ENCODE results near the gene HAUS7. TPM values are rescaled to one million over a fixed set of nuclear protein-coding genes. Genes with fewer than 3 reads are reported as not detected.

The HAUS7 gene
- total RNA-seq, 2 donors from 2014 or later: 39.0 to 70.6 TPM

- H3K27me3 Mint-ChIP-seq: peaks cover 0 to 3% of the 10 kb centered on the region in 2 donors
- H3K4me3 Mint-ChIP-seq: no peak within 1 kb of the TSS
- H3K36me3 Mint-ChIP-seq: no peaks in the 10 kb centered on the region
- no peaks in the 10 kb centered on the region for H3K4me1 Mint-ChIP-seq (ENCODE audit: low read depth in 2 of 2)
- no peak for DNase-seq (ENCODE audit: low spot score)
- H3K27ac Mint-ChIP-seq: no peak within 1 kb of the TSS
- no peak for ATAC-seq
- no peaks in the 10 kb centered on the region for H3K9me3 Mint-ChIP-seq
These were observed 24.4 kb upstream of the HAUS7 start, which contains the start of gene BGN for GRCh38 chrX:153494541-153495361. BGN (plus strand) TSS chrX:153494980; CDS start chrX:153504632, 9,652 bp downstream.

- H3K4me1 Mint-ChIP-seq (ENCODE audit: low read depth in 2 of 2): no peaks in the 10 kb centered on the region
- ATAC-seq (no peak), DNase-seq (ENCODE audit: low spot score) (no peak)
- H3K36me3 Mint-ChIP-seq: no peaks in the 10 kb centered on the region
- H3K27me3 Mint-ChIP-seq: peaks cover 0 to 3% of the 10 kb centered on the region in 2 donors
- H3K9me3 Mint-ChIP-seq: no peaks in the 10 kb centered on the region
- no peak overlapping the region for H3K4me3 Mint-ChIP-seq
- H3K27ac Mint-ChIP-seq: no peak overlapping the region
These were observed 23.7 kb upstream of the HAUS7 start for GRCh38 chrX:153494061-153494460.

GRCh38 chrX:153493085-153493484 is 22.7 kb upstream of the HAUS7 start:
- DNase-seq (ENCODE audit: low spot score) (no peak), ATAC-seq (no peak)
- no peaks in the 10 kb centered on the region for H3K9me3 Mint-ChIP-seq
- H3K4me3 Mint-ChIP-seq: no peak overlapping the region
- no peaks in the 10 kb centered on the region for H3K36me3 Mint-ChIP-seq
- no peaks in the 10 kb centered on the region for H3K4me1 Mint-ChIP-seq (ENCODE audit: low read depth in 2 of 2)
- no peak overlapping the region for H3K27ac Mint-ChIP-seq
- H3K27me3 Mint-ChIP-seq: peaks cover 0 to 3% of the 10 kb centered on the region in 2 donors

GRCh38 chrX:153492543-153492942 is 22.2 kb upstream of the HAUS7 start:
- no peak for ATAC-seq
- Mint-ChIP-seq H3K4me3 (no peak overlapping the region), H3K9me3 (no peaks in the 10 kb centered on the region), H3K27me3 (peaks cover 0 to 3% of the 10 kb centered on the region in 2 donors), H3K27ac (no peak overlapping the region), H3K4me1 (ENCODE audit: low read depth in 2 of 2) (no peaks in the 10 kb centered on the region), H3K36me3 (no peaks in the 10 kb centered on the region)
- DNase-seq (ENCODE audit: low spot score): no peak

GRCh38 chrX:153491918-153492317 is 21.5 kb upstream of the HAUS7 start:
- Mint-ChIP-seq H3K9me3 (no peaks in the 10 kb centered on the region), H3K27me3 (peaks cover 0 to 3% of the 10 kb centered on the region in 2 donors), H3K36me3 (no peaks in the 10 kb centered on the region), H3K4me1 (ENCODE audit: low read depth in 2 of 2) (no peaks in the 10 kb centered on the region), H3K4me3 (no peak overlapping the region), H3K27ac (no peak overlapping the region)
- ATAC-seq: no peak
- no peak for DNase-seq (ENCODE audit: low spot score)

- Mint-ChIP-seq H3K36me3 (no peaks in the 10 kb centered on the region), H3K4me3 (no peak overlapping the region), H3K4me1 (ENCODE audit: low read depth in 2 of 2) (no peaks in the 10 kb centered on the region), H3K9me3 (no peaks in the 10 kb centered on the region), H3K27ac (no peak overlapping the region), H3K27me3 (peaks cover 0 to 3% of the 10 kb centered on the region in 2 donors)
- DNase-seq (ENCODE audit: low spot score) (no peak), ATAC-seq (no peak)
These were observed 21.1 kb upstream of the HAUS7 start for GRCh38 chrX:153491351-153491914.

GRCh38 chrX:153490217-153490930 is 20.0 kb upstream of the HAUS7 start:
- ATAC-seq (no peak), DNase-seq (ENCODE audit: low spot score) (no peak)
- no peaks in the 10 kb centered on the region for H3K9me3 Mint-ChIP-seq
- no peak overlapping the region for H3K27ac Mint-ChIP-seq
- no peaks in the 10 kb centered on the region for H3K36me3 Mint-ChIP-seq
- no peak overlapping the region for H3K4me3 Mint-ChIP-seq
- peaks cover 0 to 3% of the 10 kb centered on the region in 2 donors for H3K27me3 Mint-ChIP-seq
- H3K4me1 Mint-ChIP-seq (ENCODE audit: low read depth in 2 of 2): no peaks in the 10 kb centered on the region

GRCh38 chrX:153488231-153488914 is 18.0 kb upstream of the HAUS7 start:
- Mint-ChIP-seq H3K27ac (no peak overlapping the region), H3K9me3 (no peaks in the 10 kb centered on the region), H3K27me3 (no peaks in the 10 kb centered on the region), H3K4me1 (ENCODE audit: low read depth in 2 of 2) (no peaks in the 10 kb centered on the region), H3K4me3 (no peak overlapping the region), H3K36me3 (no peaks in the 10 kb centered on the region)
- ATAC-seq (no peak), DNase-seq (ENCODE audit: low spot score) (no peak)

GRCh38 chrX:153487590-153488071 is 17.3 kb upstream of the HAUS7 start:
- H3K9me3 Mint-ChIP-seq: no peaks in the 10 kb centered on the region
- no peaks in the 10 kb centered on the region for H3K4me1 Mint-ChIP-seq (ENCODE audit: low read depth in 2 of 2)
- H3K36me3 Mint-ChIP-seq: no peaks in the 10 kb centered on the region
- no peak overlapping the region for H3K27ac Mint-ChIP-seq
- DNase-seq (ENCODE audit: low spot score) (no peak), ATAC-seq (no peak)
- no peaks in the 10 kb centered on the region for H3K27me3 Mint-ChIP-seq
- H3K4me3 Mint-ChIP-seq: no peak overlapping the region

GRCh38 chrX:153486171-153486570 is 15.8 kb upstream of the HAUS7 start:
- Mint-ChIP-seq H3K4me3 (no peak overlapping the region), H3K9me3 (no peaks in the 10 kb centered on the region), H3K27me3 (no peaks in the 10 kb centered on the region), H3K36me3 (no peaks in the 10 kb centered on the region), H3K4me1 (ENCODE audit: low read depth in 2 of 2) (no peaks in the 10 kb centered on the region), H3K27ac (no peak overlapping the region)
- DNase-seq (ENCODE audit: low spot score) (no peak), ATAC-seq (no peak)

- Mint-ChIP-seq H3K4me1 (ENCODE audit: low read depth in 2 of 2) (no peaks in the 10 kb centered on the region), H3K27me3 (no peaks in the 10 kb centered on the region), H3K9me3 (no peaks in the 10 kb centered on the region), H3K4me3 (no peak overlapping the region), H3K27ac (no peak overlapping the region), H3K36me3 (no peaks in the 10 kb centered on the region)
- ATAC-seq: no peak
- no peak for DNase-seq (ENCODE audit: low spot score)
These were observed 15.2 kb upstream of the HAUS7 start for GRCh38 chrX:153485396-153486080.

- Mint-ChIP-seq H3K27ac (no peak overlapping the region), H3K27me3 (no peaks in the 10 kb centered on the region), H3K36me3 (no peaks in the 10 kb centered on the region), H3K4me1 (ENCODE audit: low read depth in 2 of 2) (no peaks in the 10 kb centered on the region), H3K9me3 (no peaks in the 10 kb centered on the region), H3K4me3 (no peak overlapping the region)
- DNase-seq (ENCODE audit: low spot score): no peak
- no peak for ATAC-seq
These were observed 12.1 kb upstream of the HAUS7 start for GRCh38 chrX:153482376-153483015.

GRCh38 chrX:153481043-153481442 is 10.7 kb upstream of the HAUS7 start:
- Mint-ChIP-seq H3K4me1 (ENCODE audit: low read depth in 2 of 2) (peaks cover 0 to 3% of the 10 kb centered on the region in 2 donors), H3K27ac (no peak overlapping the region), H3K4me3 (no peak overlapping the region), H3K36me3 (no peaks in the 10 kb centered on the region), H3K27me3 (peaks cover 0 to 2% of the 10 kb centered on the region in 2 donors), H3K9me3 (no peaks in the 10 kb centered on the region)
- ATAC-seq (no peak), DNase-seq (ENCODE audit: low spot score) (no peak)

Measured in natural killer cell treated with Interleukin-12 subunit alpha and Interleukin-12 subunit beta and Interleukin-15 and Interleukin-18, amount 100 ng/mL, for 72 hours (primary cell).